ENCODE measurements around the gene PRR36.

- TF ChIP-seq FOXK1 (CRISPR knock-in tag; IDR thresholded peaks at IDR 0.05) (no peak), SOX15 (CRISPR knock-in tag; IDR thresholded peaks at IDR 0.05) (no peak), KAT7 (CRISPR knock-in tag; IDR thresholded peaks at IDR 0.05; ENCODE audit: borderline replicate concordance) (no peak), MXD4 (CRISPR knock-in tag; IDR thresholded peaks at IDR 0.05; ENCODE audit: borderline replicate concordance) (no peak), PRRX2 (CRISPR knock-in tag; IDR thresholded peaks at IDR 0.05) (no peak)
- TF ChIP-seq, protein P1, sequence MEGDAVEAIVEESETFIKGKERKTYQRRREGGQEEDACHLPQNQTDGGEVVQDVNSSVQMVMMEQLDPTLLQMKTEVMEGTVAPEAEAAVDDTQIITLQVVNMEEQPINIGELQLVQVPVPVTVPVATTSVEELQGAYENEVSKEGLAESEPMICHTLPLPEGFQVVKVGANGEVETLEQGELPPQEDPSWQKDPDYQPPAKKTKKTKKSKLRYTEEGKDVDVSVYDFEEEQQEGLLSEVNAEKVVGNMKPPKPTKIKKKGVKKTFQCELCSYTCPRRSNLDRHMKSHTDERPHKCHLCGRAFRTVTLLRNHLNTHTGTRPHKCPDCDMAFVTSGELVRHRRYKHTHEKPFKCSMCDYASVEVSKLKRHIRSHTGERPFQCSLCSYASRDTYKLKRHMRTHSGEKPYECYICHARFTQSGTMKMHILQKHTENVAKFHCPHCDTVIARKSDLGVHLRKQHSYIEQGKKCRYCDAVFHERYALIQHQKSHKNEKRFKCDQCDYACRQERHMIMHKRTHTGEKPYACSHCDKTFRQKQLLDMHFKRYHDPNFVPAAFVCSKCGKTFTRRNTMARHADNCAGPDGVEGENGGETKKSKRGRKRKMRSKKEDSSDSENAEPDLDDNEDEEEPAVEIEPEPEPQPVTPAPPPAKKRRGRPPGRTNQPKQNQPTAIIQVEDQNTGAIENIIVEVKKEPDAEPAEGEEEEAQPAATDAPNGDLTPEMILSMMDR (IDR thresholded peaks at IDR 0.05), result no peak
- TF ChIP-seq, protein P2, sequence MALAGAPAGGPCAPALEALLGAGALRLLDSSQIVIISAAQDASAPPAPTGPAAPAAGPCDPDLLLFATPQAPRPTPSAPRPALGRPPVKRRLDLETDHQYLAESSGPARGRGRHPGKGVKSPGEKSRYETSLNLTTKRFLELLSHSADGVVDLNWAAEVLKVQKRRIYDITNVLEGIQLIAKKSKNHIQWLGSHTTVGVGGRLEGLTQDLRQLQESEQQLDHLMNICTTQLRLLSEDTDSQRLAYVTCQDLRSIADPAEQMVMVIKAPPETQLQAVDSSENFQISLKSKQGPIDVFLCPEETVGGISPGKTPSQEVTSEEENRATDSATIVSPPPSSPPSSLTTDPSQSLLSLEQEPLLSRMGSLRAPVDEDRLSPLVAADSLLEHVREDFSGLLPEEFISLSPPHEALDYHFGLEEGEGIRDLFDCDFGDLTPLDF (CRISPR knock-in tag; IDR thresholded peaks at IDR 0.05), result no peak
- TF ChIP-seq, protein P3, sequence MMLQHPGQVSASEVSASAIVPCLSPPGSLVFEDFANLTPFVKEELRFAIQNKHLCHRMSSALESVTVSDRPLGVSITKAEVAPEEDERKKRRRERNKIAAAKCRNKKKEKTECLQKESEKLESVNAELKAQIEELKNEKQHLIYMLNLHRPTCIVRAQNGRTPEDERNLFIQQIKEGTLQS (CRISPR knock-in tag; conservative IDR thresholded peaks at IDR 0.05), result no peak
Measured at GRCh38 chr19:7860714-7861618, 13.2 kb downstream of the PRR36 start.
